Fibroblast of lung (primary cell): ENCODE results near the gene RBBP6.

ENCODE experiments used
- EZH2 ChIP-seq: IDR thresholded peaks from 2 replicates; pipeline ENCODE4 v1.5.1; 2012; ENCODE audit warnings: low read length, control low read depth, mild to moderate bottlenecking; ENCODE audit errors: missing control alignments
- TF ChIP-seq, protein P1 (sequence below), 2 donors: IDR thresholded peaks in 1 of 2; conservative IDR thresholded peaks in 1 of 2; 1 replicate in 1 of 2; 2 replicates in 1 of 2; pipeline ENCODE4 v1.5.1; 2011 to 2012; ENCODE audit warnings: low read length in 2 of 2, control low read depth in 1 of 2, inconsistent platforms in 1 of 2, low read depth in 1 of 2, mild to moderate bottlenecking in 1 of 2

DNA sequence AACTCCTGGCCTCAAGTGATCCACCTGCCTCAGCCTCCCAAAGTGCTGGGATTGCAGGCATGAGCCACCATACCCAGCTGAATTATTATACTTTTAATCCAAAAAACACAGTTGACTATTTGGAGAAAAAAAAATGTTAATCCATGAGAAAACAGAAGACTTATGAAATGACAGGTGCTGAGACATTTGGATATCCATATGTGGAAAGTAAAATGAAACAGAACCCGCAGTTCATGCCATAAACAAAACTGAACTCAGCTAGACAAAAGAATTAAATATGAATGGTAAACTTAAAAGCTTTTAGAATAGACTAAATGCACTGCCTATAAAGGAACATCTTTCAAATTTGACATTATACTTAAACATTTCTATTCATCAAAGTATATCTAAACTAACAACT is 8.2 kb upstream of the RBBP6 start:
- TF ChIP-seq, protein P1, sequence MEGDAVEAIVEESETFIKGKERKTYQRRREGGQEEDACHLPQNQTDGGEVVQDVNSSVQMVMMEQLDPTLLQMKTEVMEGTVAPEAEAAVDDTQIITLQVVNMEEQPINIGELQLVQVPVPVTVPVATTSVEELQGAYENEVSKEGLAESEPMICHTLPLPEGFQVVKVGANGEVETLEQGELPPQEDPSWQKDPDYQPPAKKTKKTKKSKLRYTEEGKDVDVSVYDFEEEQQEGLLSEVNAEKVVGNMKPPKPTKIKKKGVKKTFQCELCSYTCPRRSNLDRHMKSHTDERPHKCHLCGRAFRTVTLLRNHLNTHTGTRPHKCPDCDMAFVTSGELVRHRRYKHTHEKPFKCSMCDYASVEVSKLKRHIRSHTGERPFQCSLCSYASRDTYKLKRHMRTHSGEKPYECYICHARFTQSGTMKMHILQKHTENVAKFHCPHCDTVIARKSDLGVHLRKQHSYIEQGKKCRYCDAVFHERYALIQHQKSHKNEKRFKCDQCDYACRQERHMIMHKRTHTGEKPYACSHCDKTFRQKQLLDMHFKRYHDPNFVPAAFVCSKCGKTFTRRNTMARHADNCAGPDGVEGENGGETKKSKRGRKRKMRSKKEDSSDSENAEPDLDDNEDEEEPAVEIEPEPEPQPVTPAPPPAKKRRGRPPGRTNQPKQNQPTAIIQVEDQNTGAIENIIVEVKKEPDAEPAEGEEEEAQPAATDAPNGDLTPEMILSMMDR (conservative IDR thresholded peaks at IDR 0.05 in 1 of 2, IDR thresholded peaks at IDR 0.05 in 1 of 2; ENCODE audit: low read depth in 1 of 2, low read length in 2 of 2), result no peak
- TF ChIP-seq EZH2, result no peak
